Pancreas (tissue), 10 donors: ENCODE results near the gene PTPN23. TPM values are rescaled to one million over a fixed set of nuclear protein-coding genes. Genes with fewer than 3 reads are reported as not detected.

Experiments used
- ATAC-seq, 4 donors: fragments of 200-7000 bp; cut with Tn5 transposase; one replicate each; pipeline versions ENCODE4 v1.8.0 to v1.9.1; 2020; ENCODE audit warnings: mild to moderate bottlenecking in 4 of 4, moderate library complexity in 4 of 4
- DNase-seq, 6 donors: peaks; one replicate each; pipeline ENCODE4 v3.0.0-alpha.2; 2020
- FAIRE-seq: peaks from 2 replicates; lab custom pipeline; 2012; peaks lifted over from hg19 to GRCh38; lab: Jason Lieb, UNC
- H3K27ac ChIP-seq, 4 donors: fragments of 200-600 bp; sonication (generic); 1 replicate in 3 of 4; 2 replicates in 1 of 4; pipeline versions ENCODE4 v1.5.0 to v1.8.0; 2020
- H3K27me3 ChIP-seq, 4 donors: fragments of 200-600 bp; one replicate each; pipeline ENCODE4 v1.8.0; 2021
- H3K36me3 ChIP-seq, 3 donors: fragments of 200-600 bp; sonication (generic) in 1 of 3; one replicate each; pipeline versions ENCODE4 v1.5.0 to v1.8.0; 2020 to 2021
- H3K4me1 ChIP-seq, 3 donors: fragments of 200-600 bp; one replicate each; pipeline ENCODE4 v1.8.0; 2021
- H3K4me3 ChIP-seq, 4 donors: fragments of 200-600 bp; sonication (generic) in 2 of 4; one replicate each; pipeline versions ENCODE4 v1.5.0 to v1.8.0; 2020 to 2021
- H3K9me3 ChIP-seq, 4 donors: fragments of 200-600 bp; one replicate each; pipeline ENCODE4 v1.8.0; 2021
- WGBS, 2 donors: extraction: QIAGEN DNeasy Blood & Tissue Kit; methylation state at CpG; one replicate each; pipeline ENCODE4 v1.1.7; 2013; 5-methylcytosine and 5-hydroxymethylcytosine counted together
- intact Hi-C, 3 donors: fragments of 100-400 bp; cut with DNase I; formaldehyde crosslinking; loops; one replicate each; pipeline versions ENCODE4 v1.11.1 to v1.14.2; 2022
- polyA plus RNA-seq, 2 donors: library from polyadenylated mRNA; stranded (reverse); fragments of 200-250 nt; gene quantifications; one replicate each; pipeline ENCODE4 v1.2.3, GENCODE V29; 2013
- total RNA-seq, 6 donors: library from RNA; stranded (reverse); fragmentation: NEBNext Ultra II Directional in 4 of 6; extraction: Animal tissue kit (Norgen Biotek cat#: 25700) in 4 of 6; gene quantifications; one replicate each; pipeline versions ENCODE4 v1.2.1 to v1.2.4, GENCODE V29; 2021 to 2023
- TF ChIP-seq, protein P1 (sequence below), 4 donors: fragments of 200-600 bp; sonication (generic) in 3 of 4; IDR thresholded peaks; one replicate each; pipeline versions ENCODE4 v1.5.0 to v1.8.0; 2021; ENCODE audit warnings: antibody characterized with exemption in 4 of 4
- donor health status: healthy with polysubstance abuse.
- donor health status: DM: no; HTN: no; CAD: no; lungs with moderate emphysema.
- donor health status: DM: no; HTN: no; CAD: no.
- donor health status: control.
- donor health status: control.
- donor health status: Bipolar disorder and iron deficiency.
- donor health status: DM: yes; HTN: yes; CAD: no.
- donor health status: DM: no; HTN: no; CAD: no.
- donor health status: DM: no; HTN: no; CAD: no.
- donor health status: DM: yes; HTN: yes; CAD: no.

Gene PTPN23
- total and polyA plus RNA-seq, 8 donors, result 14.2 to 40.8 (median 21.1) TPM

DNA sequence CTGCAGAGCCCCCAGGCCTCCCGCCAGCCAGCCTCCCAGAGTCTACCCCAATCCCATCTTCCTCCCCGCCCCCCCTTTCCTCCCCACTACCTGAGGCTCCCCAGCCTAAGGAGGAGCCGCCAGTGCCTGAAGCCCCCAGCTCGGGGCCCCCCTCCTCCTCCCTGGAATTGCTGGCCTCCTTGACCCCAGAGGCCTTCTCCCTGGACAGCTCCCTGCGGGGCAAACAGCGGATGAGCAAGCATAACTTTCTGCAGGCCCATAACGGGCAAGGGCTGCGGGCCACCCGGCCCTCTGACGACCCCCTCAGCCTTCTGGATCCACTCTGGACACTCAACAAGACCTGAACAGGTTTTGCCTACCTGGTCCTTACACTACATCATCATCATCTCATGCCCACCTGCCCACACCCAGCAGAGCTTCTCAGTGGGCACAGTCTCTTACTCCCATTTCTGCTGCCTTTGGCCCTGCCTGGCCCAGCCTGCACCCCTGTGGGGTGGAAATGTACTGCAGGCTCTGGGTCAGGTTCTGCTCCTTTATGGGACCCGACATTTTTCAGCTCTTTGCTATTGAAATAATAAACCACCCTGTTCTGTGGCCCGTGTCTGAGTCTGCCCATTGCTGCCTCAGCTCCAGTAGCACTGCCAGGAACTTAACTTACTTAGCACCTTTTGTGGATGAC lies 32.2 kb downstream of the PTPN23 start:
- H3K9me3 ChIP-seq, result no peaks in the 10 kb centered on the region
- TF ChIP-seq, protein P1, sequence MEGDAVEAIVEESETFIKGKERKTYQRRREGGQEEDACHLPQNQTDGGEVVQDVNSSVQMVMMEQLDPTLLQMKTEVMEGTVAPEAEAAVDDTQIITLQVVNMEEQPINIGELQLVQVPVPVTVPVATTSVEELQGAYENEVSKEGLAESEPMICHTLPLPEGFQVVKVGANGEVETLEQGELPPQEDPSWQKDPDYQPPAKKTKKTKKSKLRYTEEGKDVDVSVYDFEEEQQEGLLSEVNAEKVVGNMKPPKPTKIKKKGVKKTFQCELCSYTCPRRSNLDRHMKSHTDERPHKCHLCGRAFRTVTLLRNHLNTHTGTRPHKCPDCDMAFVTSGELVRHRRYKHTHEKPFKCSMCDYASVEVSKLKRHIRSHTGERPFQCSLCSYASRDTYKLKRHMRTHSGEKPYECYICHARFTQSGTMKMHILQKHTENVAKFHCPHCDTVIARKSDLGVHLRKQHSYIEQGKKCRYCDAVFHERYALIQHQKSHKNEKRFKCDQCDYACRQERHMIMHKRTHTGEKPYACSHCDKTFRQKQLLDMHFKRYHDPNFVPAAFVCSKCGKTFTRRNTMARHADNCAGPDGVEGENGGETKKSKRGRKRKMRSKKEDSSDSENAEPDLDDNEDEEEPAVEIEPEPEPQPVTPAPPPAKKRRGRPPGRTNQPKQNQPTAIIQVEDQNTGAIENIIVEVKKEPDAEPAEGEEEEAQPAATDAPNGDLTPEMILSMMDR (IDR thresholded peaks at IDR 0.05), result no peak
- FAIRE-seq (no peak), DNase-seq (peak in 1 of 6 donors; percentile 62), ATAC-seq (no peak)
- no peaks in the 10 kb centered on the region for H3K4me1 ChIP-seq
- H3K36me3 ChIP-seq, result peaks cover 0 to 43% (median 29%) of the 10 kb centered on the region in 3 donors
- intact Hi-C loops, result no loop called here
- no peak overlapping the region for H3K27ac ChIP-seq
- no peaks in the 10 kb centered on the region for H3K27me3 ChIP-seq
- 73 to 74% methylated on average over 12 of the region's 12 CpGs for WGBS, 2 donors
- H3K4me3 ChIP-seq, result no peak overlapping the region

DNA sequence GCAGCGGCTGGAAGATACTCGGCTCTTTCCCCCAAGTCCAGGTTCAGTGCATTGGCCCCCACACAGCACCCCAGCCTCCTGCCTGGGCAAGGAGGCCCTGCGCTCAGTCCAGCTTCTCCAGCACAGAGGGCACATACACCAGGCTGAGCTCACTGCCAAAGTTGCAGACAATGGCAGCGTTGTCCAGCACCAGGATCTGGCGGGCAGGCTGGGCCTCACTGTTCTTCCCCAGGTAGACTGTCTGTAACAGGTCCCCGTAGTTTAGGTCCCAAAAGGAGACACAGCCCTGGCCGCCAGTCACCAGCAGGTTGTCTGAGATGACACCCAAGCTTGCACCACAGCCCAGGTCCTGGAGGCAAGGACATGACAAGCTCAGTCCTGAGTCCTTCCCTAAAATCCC lies 32.9 kb downstream of the PTPN23 start:
- H3K4me1 ChIP-seq, result no peaks in the 10 kb centered on the region
- H3K27me3 ChIP-seq, result no peaks in the 10 kb centered on the region
- intact Hi-C loops, result no loop called here
- WGBS, 2 donors, result 83 to 86% methylated on average over 7 of the region's 7 CpGs
- DNase-seq (peak in 2 of 6 donors; percentile 42 to 56), FAIRE-seq (no peak), ATAC-seq (no peak)
- H3K36me3 ChIP-seq, result peaks cover 0 to 38% (median 29%) of the 10 kb centered on the region in 3 donors
- H3K4me3 ChIP-seq, result no peak overlapping the region
- TF ChIP-seq, protein P1 (IDR thresholded peaks at IDR 0.05), result no peak
- H3K27ac ChIP-seq, result no peak overlapping the region
- no peaks in the 10 kb centered on the region for H3K9me3 ChIP-seq

DNA sequence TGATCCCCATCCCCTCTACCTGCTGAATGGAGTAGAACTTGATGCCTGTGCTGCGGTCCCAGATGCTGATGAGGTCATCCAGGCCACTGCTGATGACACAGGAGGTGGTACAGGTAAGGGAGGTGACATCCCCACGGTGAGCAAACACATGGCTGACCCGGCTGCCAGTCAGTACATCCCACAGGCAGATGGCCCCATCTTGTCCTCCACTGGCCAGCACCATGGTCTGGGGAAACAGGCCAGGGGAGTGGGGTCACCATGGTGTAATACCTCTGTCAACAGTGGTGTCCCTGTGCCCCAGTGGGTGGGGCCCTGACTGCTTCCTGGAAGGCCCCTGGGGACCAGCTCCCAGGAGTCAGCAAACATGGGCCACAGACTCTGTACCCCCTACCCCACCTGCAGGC lies 33.3 kb downstream of the PTPN23 start:
- H3K27ac ChIP-seq, result no peak overlapping the region
- FAIRE-seq, result no peak
- no peaks in the 10 kb centered on the region for H3K4me1 ChIP-seq
- intact Hi-C loops, result no loop called here
- peak in 1 of 4 donors; percentile 3 for ATAC-seq
- H3K27me3 ChIP-seq, result no peaks in the 10 kb centered on the region
- TF ChIP-seq, protein P1 (IDR thresholded peaks at IDR 0.05), result no peak
- peaks cover 0 to 38% (median 27%) of the 10 kb centered on the region in 3 donors for H3K36me3 ChIP-seq
- DNase-seq, result peak in 2 of 6 donors; percentile 15 to 55
- no peak overlapping the region for H3K4me3 ChIP-seq
- H3K9me3 ChIP-seq, result no peaks in the 10 kb centered on the region
- WGBS, 2 donors, result 73 to 78% methylated on average over 3 of the region's 3 CpGs

DNA sequence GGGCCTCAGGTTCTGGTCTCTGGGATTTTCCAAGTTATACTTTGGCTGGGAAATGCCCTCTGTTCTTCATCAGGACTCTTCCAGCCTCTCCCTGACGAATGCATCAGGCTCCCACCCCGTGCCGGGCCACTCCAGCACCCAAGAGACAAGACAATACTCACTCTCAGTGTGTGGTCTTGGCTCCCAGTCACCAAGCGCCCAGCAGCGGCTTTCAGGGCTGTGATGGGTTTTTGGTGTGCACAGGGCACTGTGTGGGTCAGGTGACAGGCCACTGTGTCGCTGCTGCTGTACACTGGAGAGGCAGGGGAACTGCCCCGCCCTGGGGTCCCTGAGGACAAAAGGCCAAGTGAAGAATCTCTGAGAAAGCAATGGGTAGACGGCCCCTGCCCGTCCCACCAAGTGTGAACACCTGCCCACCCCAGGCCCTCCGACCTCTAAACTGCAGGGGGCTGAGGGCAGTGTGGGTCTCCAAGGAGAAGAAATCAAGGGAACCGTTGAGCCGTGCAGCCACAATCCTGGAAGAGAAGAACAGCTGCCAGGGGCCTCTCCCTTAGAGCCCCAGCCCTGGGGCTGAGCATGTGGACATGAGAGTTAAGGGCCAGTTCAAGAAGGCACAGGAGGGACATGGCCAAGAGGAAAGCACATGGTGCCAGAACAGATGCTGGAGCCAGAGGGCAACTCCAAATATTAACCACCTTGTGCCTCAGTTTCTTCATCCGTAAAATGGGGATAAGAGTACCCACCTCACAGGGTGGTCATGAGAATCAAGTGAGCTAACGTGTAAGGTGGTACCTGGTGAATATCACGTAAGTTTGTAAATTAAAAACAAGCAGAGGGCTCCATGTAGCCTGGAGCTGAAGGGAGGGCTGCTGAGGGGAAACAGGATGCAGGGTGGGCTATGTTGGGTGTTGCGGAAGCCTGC lies 34.1 kb downstream of the PTPN23 start:
- H3K9me3 ChIP-seq, result no peaks in the 10 kb centered on the region
- TF ChIP-seq, protein P1 (IDR thresholded peaks at IDR 0.05), result no peak
- peaks cover 0 to 35% (median 22%) of the 10 kb centered on the region in 3 donors for H3K36me3 ChIP-seq
- DNase-seq (peak in 1 of 6 donors; percentile 59), ATAC-seq (no peak), FAIRE-seq (no peak)
- H3K27me3 ChIP-seq, result no peaks in the 10 kb centered on the region
- H3K27ac ChIP-seq, result no peak overlapping the region
- no peak overlapping the region for H3K4me3 ChIP-seq
- intact Hi-C loops, result loop anchor here in 1 of 3 donors (5.0 kb wide), 1 partner anchor 62 kb away; the partner anchor contains the start of gene SCAP
- 87 to 94% methylated on average over 16 of the region's 16 CpGs for WGBS, 2 donors
- H3K4me1 ChIP-seq, result no peaks in the 10 kb centered on the region
